ENCODE measurements around the gene NUP160.
"Not testable (repeated sequence)": the region's sequence is repeated elsewhere in the genome, so short reads cannot be mapped to it uniquely, and the experiment has no call there.

Gene NUP160

GRCh38 chr11:47791774-47792430 is 56.2 kb downstream of the NUP160 start:
- DNase-seq (ENCODE audit: low read depth, low spot score): no peak

DNA sequence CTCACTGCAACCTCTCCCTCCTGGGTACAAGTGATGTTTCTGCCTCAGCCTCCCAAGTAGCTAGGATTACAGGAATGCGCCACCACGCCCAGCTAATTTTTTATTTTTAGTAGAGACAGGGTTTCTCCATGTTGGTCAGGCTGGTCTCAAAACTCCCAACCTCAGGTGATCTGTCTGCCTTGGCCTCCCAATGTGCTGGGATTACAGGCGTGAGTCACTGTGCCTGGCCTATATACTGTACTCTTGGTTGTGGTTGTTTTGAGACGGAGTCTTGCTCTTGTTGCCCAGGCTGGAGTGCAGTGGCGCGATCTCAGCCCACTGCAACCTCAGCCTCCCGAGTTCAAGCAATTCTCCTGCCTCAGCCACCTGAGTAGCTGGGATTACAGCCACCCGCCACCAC is 58.1 kb downstream of the NUP160 start:
- DNase-seq (ENCODE audit: low read depth, low spot score): not testable (repeated sequence)

DNA sequence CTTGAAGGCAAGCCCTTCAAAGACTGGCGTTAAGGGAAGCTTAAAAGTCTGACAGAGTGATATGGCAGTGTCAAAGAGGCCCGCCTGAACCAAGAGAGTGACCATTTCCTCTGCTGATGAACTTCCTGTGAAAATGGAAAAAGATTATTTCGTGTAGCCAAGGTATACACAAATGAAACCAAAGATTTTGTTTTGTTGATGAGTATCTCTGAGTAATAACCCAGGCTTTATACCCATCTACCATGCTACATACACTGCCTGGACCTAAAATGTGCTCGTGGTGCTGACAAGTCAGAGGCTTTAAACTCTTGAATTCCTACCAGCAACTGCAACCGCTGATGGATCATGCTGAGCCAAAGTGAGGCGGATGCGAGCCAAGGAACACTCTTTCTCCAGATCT is 60.0 kb downstream of the NUP160 start:
- no peak for DNase-seq (ENCODE audit: low read depth, low spot score)

- no peak for DNase-seq (ENCODE audit: low read depth, low spot score)
Measured at GRCh38 chr11:47786373-47786772, 61.8 kb downstream of the NUP160 start.

DNA sequence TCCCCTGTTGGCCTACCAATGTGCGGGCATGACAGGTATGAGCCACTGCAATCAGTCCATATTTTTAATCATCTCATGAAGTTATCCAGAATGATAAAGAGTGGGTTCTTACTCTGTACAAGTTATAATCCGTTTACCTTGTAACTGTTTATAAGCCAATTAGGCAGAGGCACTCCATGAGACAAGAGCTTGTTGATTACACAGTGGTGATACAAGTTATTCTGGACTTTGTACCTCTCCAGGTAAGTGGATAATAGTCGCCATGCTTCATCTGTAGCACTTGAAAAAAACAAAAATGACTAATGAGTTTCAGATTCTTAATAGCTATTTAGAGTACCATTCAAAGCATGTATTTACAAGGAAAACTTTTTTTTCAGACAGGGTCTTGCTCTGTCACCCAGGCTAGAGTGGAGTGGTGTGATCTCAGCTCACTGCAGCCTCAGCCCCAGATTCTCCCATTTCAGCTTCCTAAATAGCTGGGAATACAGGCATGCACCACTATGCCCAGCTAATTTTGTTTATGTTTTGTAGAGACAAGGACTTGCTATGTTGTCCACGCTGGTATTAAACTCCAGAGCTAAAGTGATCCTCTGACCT is 63.3 kb downstream of the NUP160 start:
- DNase-seq (ENCODE audit: low read depth, low spot score): no peak

DNA sequence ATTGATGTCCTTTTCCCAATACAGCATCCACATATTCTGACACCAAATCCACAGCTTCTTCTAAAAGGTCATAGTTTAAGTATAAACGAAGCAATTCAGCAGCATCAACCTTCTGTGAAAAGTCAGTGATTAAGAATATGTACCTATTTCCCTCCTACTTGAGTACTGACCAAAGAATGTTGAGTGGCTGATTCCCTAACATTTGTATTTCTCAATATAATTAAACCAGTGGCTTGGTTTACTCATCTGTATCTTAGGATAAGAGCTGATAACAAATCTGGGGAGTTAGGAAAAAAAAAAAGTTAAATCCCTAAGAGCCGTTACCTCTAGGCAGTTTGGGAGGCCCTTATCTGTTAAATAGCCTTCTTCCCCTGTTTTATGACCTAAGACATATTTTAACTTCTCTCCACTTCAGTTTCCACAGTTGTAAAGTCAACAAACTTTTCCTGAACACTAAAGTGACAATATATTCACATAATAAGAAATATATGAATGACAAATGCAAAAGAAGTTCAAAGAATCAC is 65.0 kb downstream of the NUP160 start:
- no peak for DNase-seq (ENCODE audit: low read depth, low spot score)

DNA sequence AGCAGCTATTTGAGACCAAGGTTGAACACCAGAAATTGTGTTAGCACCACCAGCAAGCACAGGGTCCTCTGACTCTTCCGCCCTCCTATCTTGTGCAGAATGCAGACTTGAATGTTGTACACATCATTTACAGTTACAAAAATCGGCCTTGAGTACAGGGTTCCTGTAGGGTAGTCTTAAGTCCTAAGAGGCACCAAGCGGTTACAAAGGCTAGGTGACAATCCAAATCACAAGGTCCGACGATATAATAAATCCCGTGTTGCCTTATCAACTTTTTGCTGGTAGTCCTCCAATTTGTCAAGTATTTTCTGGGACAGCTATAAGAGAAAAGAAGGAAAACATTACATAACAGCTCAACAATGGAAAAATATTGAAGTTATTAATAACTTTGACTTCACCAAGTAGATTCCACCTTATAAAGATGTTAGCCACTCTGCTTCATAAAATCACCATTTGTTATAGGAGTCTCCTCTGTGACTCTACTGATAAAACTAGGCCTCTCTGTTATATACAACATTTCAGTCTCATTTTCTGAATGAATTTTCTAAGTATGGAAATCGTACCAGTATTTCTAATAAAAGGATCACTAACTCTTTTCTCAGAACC is 69.2 kb downstream of the NUP160 start:
- no peak for DNase-seq (ENCODE audit: low read depth, low spot score)

DNA sequence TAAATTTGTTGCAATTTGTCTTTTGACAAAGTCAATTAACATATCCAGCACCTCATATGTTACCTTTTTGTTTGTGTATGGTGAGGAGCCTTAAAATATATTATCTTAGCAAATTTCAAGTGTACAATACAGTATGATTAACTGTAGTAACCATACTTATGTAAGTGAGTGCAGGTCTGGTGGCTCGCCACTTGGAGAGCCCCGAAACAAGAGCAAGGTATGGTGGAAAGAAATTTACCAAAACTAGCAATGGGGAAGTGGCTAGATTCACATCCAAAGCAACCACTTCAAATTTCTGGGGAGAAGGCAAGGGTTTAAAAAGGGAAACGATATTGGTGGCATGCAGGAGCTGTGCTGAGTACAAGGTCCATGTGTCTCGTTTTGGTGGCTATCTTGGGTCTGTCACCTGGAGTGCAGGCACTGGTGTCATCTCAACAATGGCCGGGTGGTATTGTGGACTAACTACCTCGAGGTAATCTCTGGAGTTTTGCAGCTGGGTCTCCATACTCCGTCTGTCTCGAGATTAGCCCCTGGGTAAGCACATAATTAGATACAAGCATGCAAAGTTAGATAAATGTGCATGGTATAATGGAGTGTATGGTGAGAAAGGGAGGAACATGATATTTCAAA is 72.8 kb downstream of the NUP160 start:
- no peak for DNase-seq (ENCODE audit: low read depth, low spot score)

DNA sequence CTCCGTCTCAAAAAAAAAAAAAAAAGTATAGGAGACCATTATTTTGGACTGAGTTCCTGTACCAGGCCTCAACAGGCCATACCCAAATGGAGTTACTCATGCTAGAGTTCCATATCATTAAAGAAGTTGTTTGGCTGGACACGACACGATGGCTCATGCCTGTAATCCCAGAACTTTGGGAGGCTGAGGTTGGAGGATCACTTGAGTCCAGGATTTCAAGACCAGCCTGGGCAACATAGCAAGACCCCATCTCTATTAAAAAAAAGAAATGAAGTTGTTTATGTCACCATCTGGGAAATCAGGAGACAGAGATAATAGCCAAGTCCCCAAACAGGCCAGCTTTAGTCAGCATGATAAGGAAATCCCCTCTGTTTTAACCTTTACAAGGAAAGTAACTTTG is 74.3 kb downstream of the NUP160 start:
- DNase-seq (ENCODE audit: low read depth, low spot score): no peak

DNA sequence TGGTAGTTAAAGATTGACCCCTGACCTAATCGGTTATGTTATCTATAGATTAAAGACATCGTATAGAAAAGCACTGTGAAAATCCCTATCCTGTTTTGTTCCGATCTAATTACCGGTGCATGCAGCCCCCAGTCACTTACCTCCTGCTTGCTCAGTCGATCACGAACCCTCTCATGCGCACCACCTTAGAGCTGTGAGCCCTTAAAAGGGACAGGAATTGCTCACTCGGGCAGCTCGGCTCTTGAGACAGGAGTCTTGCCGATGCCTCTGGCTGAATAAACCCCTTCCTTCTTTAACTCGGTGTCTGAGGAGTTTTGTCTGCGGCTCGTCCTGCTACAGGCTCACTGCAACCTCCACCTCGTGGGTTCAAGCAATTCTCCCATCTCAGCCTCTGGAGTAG is 78.6 kb downstream of the NUP160 start:
- DNase-seq (ENCODE audit: low read depth, low spot score): not testable (repeated sequence)

- no peak for DNase-seq (ENCODE audit: low read depth, low spot score)
Measured at GRCh38 chr11:47768101-47768612, 80.0 kb downstream of the NUP160 start.

DNA sequence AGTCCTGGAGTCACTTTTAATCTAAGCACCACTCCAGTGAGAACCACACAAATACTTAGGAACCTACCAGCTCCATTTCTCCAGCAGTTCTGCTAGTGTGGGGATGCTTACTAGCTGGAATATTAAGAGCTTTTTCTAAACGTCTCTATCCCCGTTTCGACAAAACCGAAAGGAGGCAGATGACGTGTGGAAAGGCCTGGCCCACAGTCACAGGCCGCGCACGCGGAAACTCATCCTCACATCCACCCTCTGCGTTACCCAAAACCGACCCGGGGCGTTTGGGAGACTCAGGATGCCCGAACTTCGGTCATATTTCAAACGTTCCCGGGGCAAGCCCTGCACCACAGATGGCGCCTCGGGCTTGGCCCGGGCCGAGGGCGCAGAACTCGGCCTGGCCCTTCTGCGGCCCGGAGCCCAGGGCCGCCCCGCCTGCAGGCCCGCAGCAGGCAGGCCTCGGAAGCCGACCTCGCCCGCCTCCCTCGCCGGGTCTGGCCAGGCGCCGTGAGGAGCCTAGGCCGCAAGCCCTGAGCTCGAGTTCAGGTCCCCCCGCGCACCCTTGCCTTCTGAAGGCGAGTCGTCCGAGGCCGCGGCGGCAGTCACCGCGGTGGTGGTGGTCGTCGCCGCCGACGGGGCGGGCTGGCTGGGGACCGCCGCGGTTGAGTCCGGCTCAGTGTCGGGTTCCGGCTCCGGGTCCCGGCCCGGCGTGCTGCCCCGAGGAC is 81.5 kb downstream of the NUP160 start:
- no peak for DNase-seq (ENCODE audit: low read depth, low spot score)

DNA sequence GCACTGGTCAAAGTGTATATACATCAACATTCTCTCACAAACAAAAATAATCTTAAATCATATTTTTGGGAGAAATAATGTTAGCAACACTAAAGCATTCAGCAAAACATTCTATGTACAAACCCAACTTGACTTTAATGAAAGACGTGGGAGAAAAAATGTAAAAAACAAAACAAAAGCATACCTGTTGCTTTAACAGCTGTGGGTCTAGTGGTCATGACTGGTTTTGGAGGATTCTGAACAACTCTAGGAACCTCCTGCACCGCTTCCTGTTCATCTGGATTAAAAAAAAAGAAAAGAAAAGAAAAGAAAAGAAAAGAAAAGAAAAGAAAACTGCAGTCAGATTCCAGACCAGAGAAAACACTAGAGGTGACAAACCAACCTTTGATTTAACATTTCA is 83.1 kb downstream of the NUP160 start:
- no peak for DNase-seq (ENCODE audit: low read depth, low spot score)

DNA sequence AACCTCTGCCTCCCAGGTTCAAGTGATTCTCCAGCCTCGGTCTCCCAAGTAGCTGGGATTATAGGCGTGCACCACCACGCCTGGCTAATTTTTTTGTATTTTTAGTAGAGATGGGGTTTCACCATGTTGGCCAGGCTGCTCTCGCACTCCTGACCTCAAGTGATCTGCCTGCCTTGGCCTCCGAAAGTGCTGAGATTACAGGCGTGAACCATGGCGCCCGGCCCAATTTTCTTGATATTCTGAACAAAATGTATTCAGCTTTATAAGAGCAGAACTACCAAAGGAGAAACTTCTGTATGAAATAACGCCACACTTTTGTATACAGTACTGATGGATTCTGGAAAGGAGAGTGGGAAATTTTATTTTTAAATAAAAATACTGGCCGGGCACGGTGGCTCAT is 88.9 kb downstream of the NUP160 start:
- not testable (repeated sequence) for DNase-seq (ENCODE audit: low read depth, low spot score)

DNA sequence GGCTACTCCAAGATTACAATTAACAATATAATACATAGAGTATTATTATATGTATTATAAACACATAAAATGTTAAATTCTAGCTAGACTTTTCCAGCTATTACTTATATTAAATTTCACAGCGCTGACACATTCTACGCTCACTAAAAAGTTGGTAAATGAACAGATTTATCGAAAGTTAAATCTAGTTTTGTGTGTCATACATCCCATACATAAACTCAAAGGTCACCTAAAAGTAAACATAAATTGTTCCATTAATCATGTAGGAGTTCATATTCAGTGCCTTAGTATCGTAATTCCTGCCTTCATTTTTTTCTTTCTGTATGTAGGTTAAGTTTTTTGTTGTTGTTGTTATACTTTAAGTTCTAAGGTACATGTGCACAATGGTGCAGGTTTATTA is 91.9 kb downstream of the NUP160 start:
- no peak for DNase-seq (ENCODE audit: low read depth, low spot score)

DNA sequence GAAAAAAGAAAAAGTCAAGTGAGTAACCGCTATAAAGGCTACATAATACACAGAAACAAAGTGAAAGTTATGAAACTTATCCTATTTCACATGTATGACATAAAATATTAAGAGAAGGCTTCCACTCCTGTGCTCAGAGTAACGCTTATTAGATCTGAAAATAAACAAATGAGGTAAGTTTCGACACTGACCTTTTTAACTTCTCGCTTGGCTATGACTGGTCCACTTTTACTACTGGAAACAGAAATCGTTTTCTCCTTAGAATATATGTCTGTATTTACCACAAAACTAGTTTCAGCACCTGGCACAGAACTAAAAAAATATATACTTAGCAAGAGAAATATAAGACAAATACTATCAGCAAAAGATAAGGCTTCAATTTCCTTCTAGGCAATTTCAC is 97.4 kb downstream of the NUP160 start:
- no peak for DNase-seq (ENCODE audit: low read depth, low spot score)

DNA sequence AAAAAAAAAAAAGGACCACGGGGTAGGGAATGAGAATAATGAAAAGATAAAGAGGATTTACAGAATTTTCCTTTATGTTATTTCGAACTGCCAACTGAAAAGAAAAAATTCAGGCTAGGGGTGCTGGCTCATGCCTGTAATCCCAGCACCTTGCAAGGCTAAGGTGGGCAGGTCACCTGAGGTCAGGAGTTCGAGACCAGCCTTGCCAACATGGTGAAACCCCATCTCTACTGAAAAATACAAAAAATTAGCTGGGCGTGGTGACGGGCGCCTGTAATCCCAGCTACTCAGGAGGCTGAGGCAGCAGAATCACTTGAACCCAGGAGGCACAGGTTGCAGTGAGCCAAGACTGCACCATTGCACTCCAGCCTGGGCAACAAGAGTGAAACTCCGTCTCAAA is 105.7 kb downstream of the NUP160 start:
- DNase-seq (ENCODE audit: low read depth, low spot score): not testable (repeated sequence)

DNA sequence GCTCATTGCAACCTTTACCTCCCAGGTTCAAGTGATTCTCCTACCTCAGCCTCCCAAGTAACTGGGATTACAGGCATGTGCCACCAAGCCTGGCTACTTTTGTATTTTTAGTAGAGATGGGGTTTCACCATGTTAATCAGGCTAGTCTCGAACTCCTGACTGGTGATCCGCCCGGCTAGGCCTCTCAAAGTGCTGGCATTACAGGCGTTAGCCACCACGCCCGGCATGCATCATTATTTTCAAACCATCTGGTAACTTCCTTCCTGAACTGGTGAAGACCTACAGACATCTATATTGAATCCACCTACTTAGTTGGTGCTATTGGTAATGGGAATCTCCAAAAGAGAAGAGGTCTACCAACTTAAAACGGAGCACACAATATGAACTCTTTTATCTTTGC is 110.3 kb downstream of the NUP160 start:
- not testable (repeated sequence) for DNase-seq (ENCODE audit: low read depth, low spot score)

DNA sequence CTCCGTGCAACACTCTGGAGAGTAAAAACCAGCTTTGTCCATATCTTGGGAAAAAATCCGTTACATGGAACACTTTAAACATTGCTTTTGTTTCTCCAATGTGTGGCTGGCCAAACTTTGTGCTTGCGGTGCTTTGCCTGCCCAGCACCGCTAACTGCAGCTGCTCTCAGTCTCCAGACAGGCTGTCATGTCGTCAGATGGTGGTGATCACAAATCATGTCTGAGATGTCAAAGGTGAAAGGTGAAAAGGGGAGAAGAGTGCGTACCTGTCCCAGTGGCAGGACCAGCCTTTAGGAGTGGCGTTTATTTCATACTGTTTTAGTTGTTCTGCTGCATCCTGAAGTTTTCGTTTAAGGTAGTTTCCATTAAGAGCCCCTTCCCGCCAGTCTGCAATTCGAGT is 115.9 kb downstream of the NUP160 start:
- DNase-seq (ENCODE audit: low read depth, low spot score): no peak

GRCh38 chr11:47731475-47731874 is 116.7 kb downstream of the NUP160 start:
- no peak for DNase-seq (ENCODE audit: low read depth, low spot score)

All from brain pericyte (primary cell).